ENCODE data around the gene MLLT3.

Gene MLLT3

DNA sequence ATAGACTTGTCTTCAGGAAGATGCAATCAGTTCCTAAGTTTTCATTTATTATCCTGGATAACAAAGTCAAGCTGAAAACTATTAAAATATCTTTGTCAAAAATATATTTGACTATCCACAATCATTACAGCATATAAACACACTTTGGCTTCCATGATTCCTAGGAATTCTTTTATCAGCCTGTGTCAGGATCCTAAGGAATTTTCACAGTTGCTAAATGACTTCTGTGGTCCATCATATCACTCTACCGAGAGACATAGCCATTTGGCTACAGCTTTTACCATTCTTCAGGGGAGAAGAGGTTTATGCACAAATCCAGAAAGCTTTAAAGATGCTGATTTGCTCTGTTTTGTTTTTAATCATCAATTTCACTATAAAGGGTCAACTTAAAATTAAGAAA is 128.3 kb downstream of the MLLT3 start:
- Histone ChIP-seq H3K36me3 (replicated peaks; ENCODE audit: low read depth, low read length) (no peaks in the 10 kb centered on the region), H2AFZ (ENCODE audit: low read depth, low read length) (no peak overlapping the region), H4K20me1 (ENCODE audit: insufficient read depth, low read length) (no peaks in the 10 kb centered on the region; the same call in 1 of the 2 replicates), H3K9me3 (ENCODE audit: insufficient read depth, low read length) (no peaks in the 10 kb centered on the region), H3K4me2 (ENCODE audit: low read length) (no peak overlapping the region), H3K4me1 (ENCODE audit: low read length) (peaks cover 11% of the 10 kb centered on the region), H3K9ac (ENCODE audit: low read length) (no peak overlapping the region), H3K27me3 (ENCODE audit: low read depth, low read length) (0 out of 2 replicates have a peak, but pooled peaks cover under 1% of the 10 kb centered on the region), H3K27ac (ENCODE audit: low read length) (no peak overlapping the region), H3K4me3 (ENCODE audit: low read length) (no peak overlapping the region), H3K79me2 (ENCODE audit: low read length) (no peaks in the 10 kb centered on the region)
- TF ChIP-seq, protein P1, sequence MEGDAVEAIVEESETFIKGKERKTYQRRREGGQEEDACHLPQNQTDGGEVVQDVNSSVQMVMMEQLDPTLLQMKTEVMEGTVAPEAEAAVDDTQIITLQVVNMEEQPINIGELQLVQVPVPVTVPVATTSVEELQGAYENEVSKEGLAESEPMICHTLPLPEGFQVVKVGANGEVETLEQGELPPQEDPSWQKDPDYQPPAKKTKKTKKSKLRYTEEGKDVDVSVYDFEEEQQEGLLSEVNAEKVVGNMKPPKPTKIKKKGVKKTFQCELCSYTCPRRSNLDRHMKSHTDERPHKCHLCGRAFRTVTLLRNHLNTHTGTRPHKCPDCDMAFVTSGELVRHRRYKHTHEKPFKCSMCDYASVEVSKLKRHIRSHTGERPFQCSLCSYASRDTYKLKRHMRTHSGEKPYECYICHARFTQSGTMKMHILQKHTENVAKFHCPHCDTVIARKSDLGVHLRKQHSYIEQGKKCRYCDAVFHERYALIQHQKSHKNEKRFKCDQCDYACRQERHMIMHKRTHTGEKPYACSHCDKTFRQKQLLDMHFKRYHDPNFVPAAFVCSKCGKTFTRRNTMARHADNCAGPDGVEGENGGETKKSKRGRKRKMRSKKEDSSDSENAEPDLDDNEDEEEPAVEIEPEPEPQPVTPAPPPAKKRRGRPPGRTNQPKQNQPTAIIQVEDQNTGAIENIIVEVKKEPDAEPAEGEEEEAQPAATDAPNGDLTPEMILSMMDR (IDR thresholded peaks at IDR 0.05; ENCODE audit: low read depth, low read length) = no peak
- no peak for TF ChIP-seq EZH2phosphoT487 (IDR thresholded peaks at IDR 0.05; ENCODE audit: low read depth)

DNA sequence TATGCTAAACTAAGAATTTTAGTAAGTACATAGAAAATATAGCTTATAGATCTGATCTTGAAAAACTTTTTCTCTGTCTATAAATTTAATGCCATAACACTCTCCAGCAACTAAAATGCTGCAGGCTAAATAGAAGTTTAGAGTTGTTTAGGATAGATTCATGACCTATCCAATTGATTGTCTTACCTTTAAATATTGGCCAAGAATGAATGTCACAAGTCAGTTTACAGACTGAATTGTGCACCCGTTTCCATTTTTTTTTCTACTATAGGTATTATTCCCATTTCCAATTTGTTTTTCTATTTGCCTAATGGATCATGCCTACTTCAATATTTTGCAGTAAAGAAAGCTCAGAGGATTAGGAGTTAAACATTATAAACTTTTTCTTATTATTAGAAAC is 129.5 kb downstream of the MLLT3 start:
- TF ChIP-seq, protein P1 (IDR thresholded peaks at IDR 0.05; ENCODE audit: low read depth, low read length) = no peak
- no peak for TF ChIP-seq EZH2phosphoT487 (IDR thresholded peaks at IDR 0.05; ENCODE audit: low read depth)
- Histone ChIP-seq H4K20me1 (ENCODE audit: insufficient read depth, low read length) (no peaks in the 10 kb centered on the region; the same call in 1 of the 2 replicates), H3K9ac (ENCODE audit: low read length) (no peak overlapping the region), H3K27ac (ENCODE audit: low read length) (no peak overlapping the region), H2AFZ (ENCODE audit: low read depth, low read length) (no peak overlapping the region), H3K79me2 (ENCODE audit: low read length) (no peaks in the 10 kb centered on the region), H3K9me3 (ENCODE audit: insufficient read depth, low read length) (no peaks in the 10 kb centered on the region), H3K27me3 (ENCODE audit: low read depth, low read length) (0 out of 2 replicates have a peak, but pooled peaks cover 6% of the 10 kb centered on the region), H3K4me2 (ENCODE audit: low read length) (no peak overlapping the region), H3K4me1 (ENCODE audit: low read length) (peaks cover 11% of the 10 kb centered on the region), H3K4me3 (ENCODE audit: low read length) (no peak overlapping the region), H3K36me3 (replicated peaks; ENCODE audit: low read depth, low read length) (no peaks in the 10 kb centered on the region)

DNA sequence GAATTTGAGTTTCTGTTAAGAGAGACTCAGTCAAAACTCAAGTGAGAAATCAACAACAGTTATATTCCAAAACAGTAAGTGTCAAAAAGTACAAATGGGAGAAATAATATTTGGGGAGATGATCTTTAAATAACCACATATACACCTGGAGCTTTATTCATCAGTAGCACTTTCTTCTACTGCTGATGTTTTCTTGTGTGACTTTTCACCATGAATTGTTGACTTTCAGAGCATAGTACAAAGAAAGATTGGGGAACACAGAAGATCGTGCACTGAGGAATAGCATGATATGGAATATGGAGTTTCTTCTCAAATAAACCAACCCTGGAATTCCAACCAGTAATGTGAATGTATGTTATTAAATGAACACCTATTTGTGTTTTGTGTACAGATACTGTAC is 130.7 kb downstream of the MLLT3 start:
- Histone ChIP-seq H3K27ac (ENCODE audit: low read length) (no peak overlapping the region), H3K9me3 (ENCODE audit: insufficient read depth, low read length) (no peaks in the 10 kb centered on the region), H3K4me1 (ENCODE audit: low read length) (peaks cover 11% of the 10 kb centered on the region), H3K9ac (ENCODE audit: low read length) (no peak overlapping the region), H4K20me1 (ENCODE audit: insufficient read depth, low read length) (no peaks in the 10 kb centered on the region; the same call in 1 of the 2 replicates), H3K4me2 (ENCODE audit: low read length) (no peak overlapping the region), H2AFZ (ENCODE audit: low read depth, low read length) (no peak overlapping the region), H3K27me3 (ENCODE audit: low read depth, low read length) (0 out of 2 replicates have a peak, but pooled peaks cover 6% of the 10 kb centered on the region), H3K36me3 (replicated peaks; ENCODE audit: low read depth, low read length) (no peaks in the 10 kb centered on the region), H3K4me3 (ENCODE audit: low read length) (no peak overlapping the region), H3K79me2 (ENCODE audit: low read length) (no peaks in the 10 kb centered on the region)
- no peak for TF ChIP-seq EZH2phosphoT487 (IDR thresholded peaks at IDR 0.05; ENCODE audit: low read depth)
- TF ChIP-seq, protein P1 (IDR thresholded peaks at IDR 0.05; ENCODE audit: low read depth, low read length) = no peak

DNA sequence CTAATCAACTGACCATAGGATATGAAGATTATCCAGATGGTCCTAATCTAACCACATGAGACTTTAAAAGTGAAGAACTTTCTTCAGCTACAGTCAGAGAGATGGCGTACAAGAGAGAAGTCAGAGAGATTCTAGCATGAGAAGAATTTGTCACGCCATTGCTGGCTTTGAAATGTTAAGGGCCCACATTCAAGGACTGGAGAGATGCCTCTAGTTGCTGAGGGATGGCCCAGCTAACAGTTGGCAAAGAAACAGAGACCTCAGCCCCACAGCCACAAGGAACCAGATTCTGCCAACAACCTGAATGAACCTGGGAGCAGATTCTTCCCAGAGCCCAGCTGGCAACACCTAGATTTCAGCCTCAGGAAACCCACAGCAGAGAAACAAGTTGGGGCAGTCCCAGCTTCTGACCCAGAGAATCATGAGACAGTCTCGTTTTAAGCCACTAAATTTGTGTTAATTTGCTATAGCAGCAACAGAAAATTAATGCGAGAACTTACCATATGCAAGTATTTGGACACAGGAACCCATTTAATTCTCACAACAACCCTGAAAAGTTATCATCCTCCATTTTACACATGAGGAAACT is 132.0 kb downstream of the MLLT3 start:
- Histone ChIP-seq H3K27ac (ENCODE audit: low read length) (no peak overlapping the region), H3K4me1 (ENCODE audit: low read length) (peaks cover 11% of the 10 kb centered on the region), H3K4me2 (ENCODE audit: low read length) (no peak overlapping the region; the same call in 1 of the 2 replicates), H3K9ac (ENCODE audit: low read length) (no peak overlapping the region), H2AFZ (ENCODE audit: low read depth, low read length) (no peak overlapping the region), H3K4me3 (ENCODE audit: low read length) (no peak overlapping the region), H4K20me1 (ENCODE audit: insufficient read depth, low read length) (no peaks in the 10 kb centered on the region; the same call in 1 of the 2 replicates), H3K36me3 (replicated peaks; ENCODE audit: low read depth, low read length) (no peaks in the 10 kb centered on the region), H3K79me2 (ENCODE audit: low read length) (no peaks in the 10 kb centered on the region), H3K9me3 (ENCODE audit: insufficient read depth, low read length) (no peaks in the 10 kb centered on the region), H3K27me3 (ENCODE audit: low read depth, low read length) (0 out of 2 replicates have a peak, but pooled peaks cover 6% of the 10 kb centered on the region)
- no peak for TF ChIP-seq EZH2phosphoT487 (IDR thresholded peaks at IDR 0.05; ENCODE audit: low read depth)
- TF ChIP-seq, protein P1 (IDR thresholded peaks at IDR 0.05; ENCODE audit: low read depth, low read length) = no peak

Data from OCI-LY3 (cell line).